Mucosa of descending colon (tissue), 3 donors: ENCODE results near the gene PRIM1. TPM values are rescaled to one million over a fixed set of nuclear protein-coding genes. Genes with fewer than 3 reads are reported as not detected.

Experiments used
- ATAC-seq: fragments of 200-7000 bp; cut with Tn5 transposase; one replicate; pipeline ENCODE4 v1.9.1; 2020; ENCODE audit warnings: mild to moderate bottlenecking, moderate library complexity
- DNase-seq, 3 donors: peaks; one replicate each; pipeline ENCODE4 v3.0.0-alpha.2; 2020
- H3K36me3 ChIP-seq: fragments of 200-600 bp; one replicate; pipeline ENCODE4 v1.8.0; 2021; ENCODE audit warnings: low read depth, mild to moderate bottlenecking
- H3K4me1 ChIP-seq: fragments of 200-600 bp; one replicate; pipeline ENCODE4 v1.8.0; 2021; ENCODE audit warnings: low read depth, mild to moderate bottlenecking
- H3K4me3 ChIP-seq: fragments of 200-600 bp; one replicate; pipeline ENCODE4 v1.8.0; 2021; ENCODE audit warnings: mild to moderate bottlenecking
- H3K9me3 ChIP-seq: fragments of 200-600 bp; one replicate; pipeline ENCODE4 v1.8.0; 2021; ENCODE audit warnings: mild to moderate bottlenecking
- CTCF ChIP-seq: fragments of 200-600 bp; IDR thresholded peaks from one replicate; pipeline ENCODE4 v1.8.0; 2022; ENCODE audit warnings: antibody characterized with exemption, mild to moderate bottlenecking
- intact Hi-C, 2 donors: fragments of 100-400 bp; cut with DNase I in 1 of 2; cut with micrococcal nuclease in 1 of 2; formaldehyde crosslinking; loops; one replicate each; pipeline versions ENCODE4 v1.11.0 to v1.11.1; 2022; cut with DNase I, micrococcal nuclease
- total RNA-seq, 3 donors: library from RNA; stranded (reverse); fragmentation: NEBNext Ultra II Directional in 2 of 3; extraction: Animal tissue kit (Norgen Biotek cat#: 25700) in 2 of 3; gene quantifications; one replicate each; pipeline versions ENCODE4 v1.2.1 to v1.2.4, GENCODE V29; 2021 to 2023
- donor health status: DM: no; HTN: no; CAD: no; lungs with moderate emphysema.
- donor health status: DM: no; HTN: no; CAD: no.
- donor health status: DM: no; HTN: yes; CAD: no.

The PRIM1 gene
- total RNA-seq, 3 donors from 2014 or later, result 6.3 to 11.5 (median 6.8) TPM

DNA sequence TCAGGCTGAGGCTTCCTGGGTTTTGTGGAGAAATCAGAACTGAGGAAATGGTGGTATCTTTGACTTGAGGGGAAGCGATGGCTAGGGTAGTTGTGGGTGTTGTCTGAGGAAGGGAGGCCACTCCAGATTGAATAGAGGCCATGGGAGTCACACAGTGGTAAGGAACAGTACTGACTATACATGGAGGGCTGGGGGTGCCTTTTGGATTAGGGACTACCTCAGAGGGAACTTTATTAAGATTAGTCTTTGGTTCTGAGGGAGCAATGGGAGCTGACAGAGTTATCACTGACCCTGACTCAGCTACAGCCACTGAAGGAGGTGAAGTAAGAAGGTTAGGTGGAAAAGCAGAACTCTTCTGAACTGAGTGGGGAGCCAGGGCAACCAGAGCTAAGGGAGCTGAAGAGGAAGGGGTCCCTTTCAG is 31.4 kb downstream of the PRIM1 start:
- TF ChIP-seq CTCF, result no peak
- Histone ChIP-seq H3K9me3 (no peaks in the 10 kb centered on the region), H3K4me1 (peaks cover 37% of the 10 kb centered on the region), H3K4me3 (no peak overlapping the region), H3K36me3 (no peaks in the 10 kb centered on the region)
- no peak for DNase-seq
- ATAC-seq, result no peak
- intact Hi-C loops, result no loop called here

DNA sequence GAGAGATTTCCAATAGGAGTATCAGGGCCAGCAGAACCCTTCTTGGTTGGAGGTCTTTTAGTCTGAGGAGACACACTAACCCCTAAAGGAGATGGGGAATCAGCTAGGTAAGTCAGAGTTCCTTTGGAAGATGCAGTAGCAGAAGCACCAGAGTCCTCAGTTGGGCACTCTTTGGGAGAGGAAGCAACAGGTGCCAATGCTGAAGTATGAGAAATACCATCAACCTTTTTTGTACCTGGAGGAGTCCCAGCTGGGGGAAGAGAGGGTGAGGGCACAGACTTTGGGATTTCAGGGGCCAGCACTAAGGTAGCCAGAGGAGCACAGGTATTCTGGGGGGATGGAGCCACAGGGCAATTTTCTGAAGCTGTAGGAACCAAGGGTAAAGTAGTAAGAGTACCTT is 33.1 kb downstream of the PRIM1 start:
- peaks cover 37% of the 10 kb centered on the region for H3K4me1 ChIP-seq
- no peaks in the 10 kb centered on the region for H3K9me3 ChIP-seq
- peaks cover under 1% of the 10 kb centered on the region for H3K36me3 ChIP-seq
- TF ChIP-seq CTCF, result no peak
- no peak for DNase-seq
- ATAC-seq, result no peak
- no peak overlapping the region for H3K4me3 ChIP-seq
- intact Hi-C loops, result no loop called here

DNA sequence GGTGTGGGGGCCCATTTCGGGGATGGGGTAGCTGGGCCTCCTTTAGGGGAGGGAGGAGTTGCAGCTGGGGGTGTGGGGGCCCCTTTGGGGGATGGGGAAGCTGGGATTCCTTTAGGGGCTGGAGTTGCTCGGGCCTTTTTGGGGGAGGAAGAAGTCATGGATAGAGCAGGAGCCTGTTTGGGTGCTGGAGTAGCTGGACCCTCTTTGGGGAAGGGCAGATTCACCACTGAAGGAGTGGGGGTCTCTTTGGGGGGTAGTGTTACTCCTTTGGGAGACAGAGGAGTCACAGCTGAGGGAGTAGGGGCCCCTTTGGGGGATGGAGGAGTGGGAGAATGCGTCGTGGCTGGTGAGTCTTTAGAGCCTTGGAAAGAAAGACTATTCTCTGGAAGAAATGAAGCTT is 33.5 kb downstream of the PRIM1 start:
- H3K4me3 ChIP-seq, result no peak overlapping the region
- TF ChIP-seq CTCF, result no peak
- H3K36me3 ChIP-seq, result peaks cover 5% of the 10 kb centered on the region
- no peak for DNase-seq
- H3K4me1 ChIP-seq, result peaks cover 37% of the 10 kb centered on the region
- no peaks in the 10 kb centered on the region for H3K9me3 ChIP-seq
- intact Hi-C loops, result no loop called here
- ATAC-seq, result no peak

DNA sequence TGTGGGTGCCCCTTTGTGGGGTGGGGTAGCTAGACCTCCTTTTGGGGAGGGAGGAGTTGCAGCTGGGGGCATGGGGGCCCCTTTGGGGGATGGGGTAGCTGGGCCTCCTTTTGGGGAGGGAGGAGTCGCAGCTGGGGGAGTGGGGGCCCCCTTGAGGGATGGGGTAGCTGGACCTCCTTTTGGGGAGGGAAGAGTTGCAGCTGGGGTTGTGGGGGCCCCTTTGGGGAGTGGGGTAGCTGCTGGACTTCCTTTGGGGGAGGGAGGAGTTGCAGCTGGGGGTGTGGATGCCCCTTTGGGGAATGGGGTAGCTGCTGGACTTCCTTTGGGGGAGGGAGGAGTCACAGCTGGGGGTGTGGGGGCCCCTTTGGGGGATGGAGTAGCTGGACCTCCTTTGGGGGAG is 34.0 kb downstream of the PRIM1 start:
- H3K4me1 ChIP-seq, result peaks cover 32% of the 10 kb centered on the region
- DNase-seq, result no peak
- intact Hi-C loops, result no loop called here
- H3K36me3 ChIP-seq, result peaks cover 10% of the 10 kb centered on the region
- ATAC-seq, result no peak
- H3K4me3 ChIP-seq, result no peak overlapping the region
- no peak for TF ChIP-seq CTCF
- H3K9me3 ChIP-seq, result no peaks in the 10 kb centered on the region

GRCh38 chr12:56716933-56717880 is 34.9 kb downstream of the PRIM1 start:
- Histone ChIP-seq H3K36me3 (peaks cover 17% of the 10 kb centered on the region), H3K9me3 (no peaks in the 10 kb centered on the region), H3K4me1 (peaks cover 22% of the 10 kb centered on the region), H3K4me3 (no peak overlapping the region)
- no peak for DNase-seq
- no peak for ATAC-seq
- TF ChIP-seq CTCF, result no peak
- intact Hi-C loops, result no loop called here
